ENCODE results near the gene SMAD4. TPM values are rescaled to one million over a fixed set of nuclear protein-coding genes. Genes with fewer than 3 reads are reported as not detected.
A peak's percentile ranks its signal among the peaks of the same experiment; 100 is the strongest.

The SMAD4 gene
- total RNA-seq, 1 donor from 2014 or later: 90.8 TPM

GRCh38 chr18:51037230-51037629 lies 7.2 kb downstream of the SMAD4 start:
- Mint-ChIP-seq H3K27me3 (no peaks in the 10 kb centered on the region), H3K36me3 (ENCODE audit: low read depth) (peaks cover 31% of the 10 kb centered on the region), H3K9me3 (no peaks in the 10 kb centered on the region), H3K4me3 (no peak overlapping the region), H3K27ac (no peak overlapping the region), H3K4me1 (peaks cover 51% of the 10 kb centered on the region)
- no peak for DNase-seq
- intact Hi-C loops (cut with micrococcal nuclease): loop anchor here (10.0 kb wide), 1 partner anchor 752 kb away; the partner anchor contains the start of genes CXXC1 and MBD1

- Mint-ChIP-seq H3K36me3 (ENCODE audit: low read depth) (peaks cover 30% of the 10 kb centered on the region), H3K4me1 (peaks cover 49% of the 10 kb centered on the region), H3K9me3 (no peaks in the 10 kb centered on the region), H3K4me3 (no peak overlapping the region), H3K27ac (no peak overlapping the region), H3K27me3 (no peaks in the 10 kb centered on the region)
- no peak for DNase-seq
- intact Hi-C loops (cut with micrococcal nuclease): loop anchor here (10.0 kb wide), 1 partner anchor 753 kb away; the partner anchor contains the start of genes CXXC1 and MBD1
Measured at GRCh38 chr18:51038110-51038509, 8.1 kb downstream of the SMAD4 start.

GRCh38 chr18:51039138-51040112 lies 9.4 kb downstream of the SMAD4 start:
- intact Hi-C loops (cut with micrococcal nuclease): loop anchor here (10.0 kb wide), 1 partner anchor 755 kb away; the partner anchor contains the start of genes CXXC1 and MBD1
- Mint-ChIP-seq H3K27me3 (no peaks in the 10 kb centered on the region), H3K36me3 (ENCODE audit: low read depth) (peaks cover 21% of the 10 kb centered on the region), H3K4me1 (peaks cover 49% of the 10 kb centered on the region), H3K4me3 (no peak overlapping the region), H3K9me3 (no peaks in the 10 kb centered on the region), H3K27ac (no peak overlapping the region)
- peak; percentile 40 for DNase-seq

- peaks cover 43% of the 10 kb centered on the region for H3K4me1 Mint-ChIP-seq
- intact Hi-C loops (cut with micrococcal nuclease): no loop called here
- H3K27ac Mint-ChIP-seq: no peak overlapping the region
- peaks cover 12% of the 10 kb centered on the region for H3K36me3 Mint-ChIP-seq (ENCODE audit: low read depth)
- H3K27me3 Mint-ChIP-seq: no peaks in the 10 kb centered on the region
- no peak overlapping the region for H3K4me3 Mint-ChIP-seq
- DNase-seq: no peak
- no peaks in the 10 kb centered on the region for H3K9me3 Mint-ChIP-seq
Measured at GRCh38 chr18:51041677-51042352, 11.8 kb downstream of the SMAD4 start.

GRCh38 chr18:51044928-51045585 lies 15.0 kb downstream of the SMAD4 start:
- DNase-seq: no peak
- peak overlapping the region; percentile 10 for H3K27ac Mint-ChIP-seq
- H3K9me3 Mint-ChIP-seq: no peaks in the 10 kb centered on the region
- H3K4me1 Mint-ChIP-seq: peaks cover 32% of the 10 kb centered on the region
- H3K4me3 Mint-ChIP-seq: no peak overlapping the region
- H3K36me3 Mint-ChIP-seq (ENCODE audit: low read depth): peaks cover 27% of the 10 kb centered on the region
- intact Hi-C loops (cut with micrococcal nuclease): no loop called here
- H3K27me3 Mint-ChIP-seq: no peaks in the 10 kb centered on the region

- DNase-seq: no peak
- Mint-ChIP-seq H3K9me3 (no peaks in the 10 kb centered on the region), H3K4me1 (peaks cover 28% of the 10 kb centered on the region), H3K36me3 (ENCODE audit: low read depth) (peaks cover 32% of the 10 kb centered on the region), H3K27ac (no peak overlapping the region), H3K4me3 (no peak overlapping the region), H3K27me3 (no peaks in the 10 kb centered on the region)
- intact Hi-C loops (cut with micrococcal nuclease): no loop called here
Measured at GRCh38 chr18:51048190-51048589, 18.2 kb downstream of the SMAD4 start.

GRCh38 chr18:51049137-51049536 lies 19.1 kb downstream of the SMAD4 start:
- Mint-ChIP-seq H3K9me3 (no peaks in the 10 kb centered on the region), H3K36me3 (ENCODE audit: low read depth) (peaks cover 34% of the 10 kb centered on the region), H3K27me3 (no peaks in the 10 kb centered on the region), H3K4me3 (no peak overlapping the region), H3K4me1 (peaks cover 37% of the 10 kb centered on the region), H3K27ac (no peak overlapping the region)
- no peak for DNase-seq
- intact Hi-C loops (cut with micrococcal nuclease): no loop called here

- peak; percentile 76 for DNase-seq
- Mint-ChIP-seq H3K4me1 (peaks cover 29% of the 10 kb centered on the region), H3K36me3 (ENCODE audit: low read depth) (peaks cover 39% of the 10 kb centered on the region), H3K27me3 (no peaks in the 10 kb centered on the region), H3K4me3 (no peak overlapping the region), H3K9me3 (no peaks in the 10 kb centered on the region), H3K27ac (peak overlapping the region; percentile 34)
- intact Hi-C loops (cut with micrococcal nuclease): loop anchor here (1.0 to 5.0 kb wide), 4 partner anchors 83 to 231 kb away; partner anchors contain the start of genes ELAC1, MEX3C and MRO
Measured at GRCh38 chr18:51051105-51051712, 21.2 kb downstream of the SMAD4 start.

GRCh38 chr18:51053814-51054213 lies 23.8 kb downstream of the SMAD4 start:
- intact Hi-C loops (cut with micrococcal nuclease): loop anchor here (1.0 to 5.0 kb wide), 2 partner anchors 24 to 143 kb away; partner anchors contain the start of genes MEX3C and SMAD4
- Mint-ChIP-seq H3K36me3 (ENCODE audit: low read depth) (peaks cover 37% of the 10 kb centered on the region), H3K9me3 (no peaks in the 10 kb centered on the region), H3K4me1 (peaks cover 30% of the 10 kb centered on the region), H3K27ac (peak overlapping the region; percentile 83), H3K4me3 (peak overlapping the region; percentile 65), H3K27me3 (no peaks in the 10 kb centered on the region)
- no peak for DNase-seq

- H3K9me3 Mint-ChIP-seq: no peaks in the 10 kb centered on the region
- H3K4me1 Mint-ChIP-seq: peaks cover 27% of the 10 kb centered on the region
- H3K27ac Mint-ChIP-seq: no peak overlapping the region
- peaks cover 36% of the 10 kb centered on the region for H3K36me3 Mint-ChIP-seq (ENCODE audit: low read depth)
- no peaks in the 10 kb centered on the region for H3K27me3 Mint-ChIP-seq
- H3K4me3 Mint-ChIP-seq: no peak overlapping the region
- no peak for DNase-seq
- intact Hi-C loops (cut with micrococcal nuclease): loop anchor here (1.0 to 5.0 kb wide), 2 partner anchors 24 to 143 kb away; partner anchors contain the start of genes MEX3C and SMAD4
Measured at GRCh38 chr18:51054764-51055163, 24.8 kb downstream of the SMAD4 start.

- Mint-ChIP-seq H3K4me3 (no peak overlapping the region), H3K9me3 (no peaks in the 10 kb centered on the region), H3K36me3 (ENCODE audit: low read depth) (peaks cover 49% of the 10 kb centered on the region), H3K27ac (no peak overlapping the region), H3K27me3 (no peaks in the 10 kb centered on the region), H3K4me1 (peaks cover 8% of the 10 kb centered on the region)
- intact Hi-C loops (cut with micrococcal nuclease): no loop called here
- DNase-seq: no peak
Measured at GRCh38 chr18:51059969-51060368, 30.0 kb downstream of the SMAD4 start.

- H3K27ac Mint-ChIP-seq: no peak overlapping the region
- intact Hi-C loops (cut with micrococcal nuclease): no loop called here
- peaks cover 7% of the 10 kb centered on the region for H3K4me1 Mint-ChIP-seq
- H3K36me3 Mint-ChIP-seq (ENCODE audit: low read depth): peaks cover 46% of the 10 kb centered on the region
- no peaks in the 10 kb centered on the region for H3K9me3 Mint-ChIP-seq
- peak; percentile 18 for DNase-seq
- H3K4me3 Mint-ChIP-seq: no peak overlapping the region
- H3K27me3 Mint-ChIP-seq: no peaks in the 10 kb centered on the region
Measured at GRCh38 chr18:51064256-51064655, 34.2 kb downstream of the SMAD4 start.

- H3K36me3 Mint-ChIP-seq (ENCODE audit: low read depth): peaks cover 54% of the 10 kb centered on the region
- intact Hi-C loops (cut with micrococcal nuclease): no loop called here
- no peak for DNase-seq
Measured at GRCh38 chr18:51066273-51066672, 36.3 kb downstream of the SMAD4 start.

More at GRCh38 chr18:51066273-51066672, 36.3 kb downstream of the SMAD4 start:
- H3K27ac Mint-ChIP-seq: no peak overlapping the region
- no peaks in the 10 kb centered on the region for H3K9me3 Mint-ChIP-seq
- peaks cover 4% of the 10 kb centered on the region for H3K4me1 Mint-ChIP-seq
- H3K27me3 Mint-ChIP-seq: no peaks in the 10 kb centered on the region
- H3K4me3 Mint-ChIP-seq: no peak overlapping the region
